H1 (cell line): ENCODE measurements around the gene CORO2B. TPM values are rescaled to one million over a fixed set of nuclear protein-coding genes. Genes with fewer than 3 reads are reported as not detected.
A peak's percentile ranks its signal among the peaks of the same experiment; 100 is the strongest.

Experiments used
- CTCF ChIA-PET: fragments of 300-600 bp; sonication (Branson Sonifier 250); formaldehyde crosslinking; loops from one replicate; lab custom pipeline; 2021; ENCODE audit not compliant: partially characterized antibody; lab: Charles Lee
- POLR2A ChIA-PET: fragments of 300-600 bp; sonication (Branson Sonifier 250); formaldehyde crosslinking; loops from one replicate; lab custom pipeline; 2021; ENCODE audit warnings: inconsistent platforms; ENCODE audit not compliant: partially characterized antibody; lab: Charles Lee
- DNase-seq, 2 experiments: peaks; one replicate each; pipeline versions ENCODE4 v3.0.0 to v3.0.0-alpha.2; 2010 to 2022; ENCODE audit warnings: low spot score in 2 of 2, low read depth in 1 of 2, mixed read lengths in 1 of 2
- FAIRE-seq: peaks from 2 replicates; lab custom pipeline; 2011; peaks lifted over from hg19 to GRCh38; lab: Jason Lieb, UNC
- H2AFZ ChIP-seq: 2 replicates; pipeline ENCODE4 v1.8.1; 2012; ENCODE audit warnings: low read length, inconsistent platforms
- H2AK5ac ChIP-seq: 2 replicates; pipeline ENCODE4 v1.6.1; 2013; ENCODE audit warnings: low read depth, low read length
- H2BK120ac ChIP-seq: replicated peaks from 2 replicates; pipeline ENCODE3; 2013; ENCODE audit warnings: low read depth, low read length, inconsistent platforms
- H2BK12ac ChIP-seq: 2 replicates; pipeline ENCODE4 v1.6.1; 2013; ENCODE audit warnings: low read depth, low read length
- H2BK15ac ChIP-seq: 2 replicates; pipeline ENCODE4 v1.6.1; 2013; ENCODE audit warnings: low read length
- H2BK20ac ChIP-seq: 2 replicates; pipeline ENCODE4 v1.6.1; 2013; ENCODE audit warnings: low read length
- H2BK5ac ChIP-seq: 2 replicates; pipeline ENCODE4 v1.6.1; 2013; ENCODE audit warnings: low read depth, low read length
- H3K14ac ChIP-seq: 2 replicates; pipeline ENCODE4 v1.6.1; 2013; ENCODE audit warnings: inconsistent platforms; ENCODE audit not compliant: insufficient read length
- H3K18ac ChIP-seq: 2 replicates; pipeline ENCODE4 v1.6.1; 2013; ENCODE audit warnings: low read length; ENCODE audit errors: extremely low read depth
- H3K23ac ChIP-seq: 2 replicates; pipeline ENCODE4 v1.6.1; 2013; ENCODE audit warnings: inconsistent platforms; ENCODE audit not compliant: insufficient read length
- H3K23me2 ChIP-seq: 2 replicates; pipeline ENCODE4 v1.6.1; 2013; ENCODE audit warnings: low read depth, low read length
- H3K27ac ChIP-seq: 2 replicates; pipeline ENCODE4 v1.6.1; 2011; ENCODE audit warnings: low read depth, low read length, inconsistent platforms
- H3K27me3 ChIP-seq, 4 experiments: replicated peaks in 1 of 4; 1 replicate in 1 of 4; 2 replicates in 3 of 4; pipeline versions ENCODE4 v1.6.1 to v1.8.1; 2011 to 2013; ENCODE audit warnings: low read length in 3 of 4, mild to moderate bottlenecking in 3 of 4, inconsistent platforms in 2 of 4, mixed read lengths in 2 of 4, moderate library complexity in 1 of 4; ENCODE audit not compliant: control insufficient read depth in 3 of 4, insufficient read depth in 3 of 4; ENCODE audit errors: extremely low read depth in 1 of 4
- H3K36me3 ChIP-seq, 4 experiments: 2 replicates each; pipeline versions ENCODE4 v1.6.1 to v1.8.1; 2011 to 2013; ENCODE audit warnings: mild to moderate bottlenecking in 4 of 4, low read length in 3 of 4, moderate library complexity in 2 of 4, control low read depth in 1 of 4, inconsistent platforms in 1 of 4; ENCODE audit not compliant: insufficient read depth in 4 of 4, control insufficient read depth in 2 of 4
- H3K4ac ChIP-seq: replicated peaks from 2 replicates; pipeline ENCODE3; 2013; ENCODE audit warnings: low read length, low read depth, mixed read lengths, inconsistent platforms; ENCODE audit not compliant: insufficient read length
- H3K4me1 ChIP-seq, 4 experiments: replicated peaks in 1 of 4; 1 replicate in 1 of 4; 2 replicates in 3 of 4; pipeline versions ENCODE4 v1.6.1 to v1.8.1; 2011 to 2013; ENCODE audit warnings: low read length in 3 of 4, inconsistent platforms in 2 of 4, mixed read lengths in 1 of 4; ENCODE audit not compliant: insufficient read depth in 4 of 4, control insufficient read depth in 3 of 4
- H3K4me2 ChIP-seq, 2 experiments: 2 replicates each; pipeline versions ENCODE4 v1.6.1 to v1.8.1; 2011 to 2013; ENCODE audit warnings: low read depth in 2 of 2, low read length in 2 of 2, control low read depth in 1 of 2, inconsistent platforms in 1 of 2, mild to moderate bottlenecking in 1 of 2; ENCODE audit not compliant: insufficient read depth in 1 of 2
- H3K4me3 ChIP-seq, 4 experiments: fragments of 200-600, 300-600 bp in 1 of 4; sonication (generic), shearing (Covaris generic), sonication (Bioruptor Twin) in 1 of 4; 2 replicates each; pipeline versions ENCODE4 v1.5.1 to v1.8.1; 2011 to 2016; ENCODE audit warnings: low read length in 4 of 4, low read depth in 3 of 4, control low read depth in 2 of 4, inconsistent platforms in 2 of 4, mild to moderate bottlenecking in 2 of 4, mixed read lengths in 1 of 4, moderate library complexity in 1 of 4; ENCODE audit not compliant: insufficient read depth in 2 of 4; ENCODE audit errors: extremely low read depth in 1 of 4
- H3K56ac ChIP-seq: replicated peaks from 2 replicates; pipeline ENCODE3; 2013; ENCODE audit warnings: low read depth, mild to moderate bottlenecking, mixed read lengths, low read length, inconsistent platforms; ENCODE audit not compliant: insufficient read length
- H3K79me1 ChIP-seq: 2 replicates; pipeline ENCODE4 v1.6.1; 2013; ENCODE audit warnings: low read depth, low read length, control low read depth
- H3K79me2 ChIP-seq, 2 experiments: 2 replicates each; pipeline versions ENCODE4 v1.6.1 to v1.8.1; 2012 to 2013; ENCODE audit warnings: low read length in 2 of 2, mild to moderate bottlenecking in 2 of 2, inconsistent platforms in 1 of 2; ENCODE audit not compliant: insufficient read depth in 2 of 2, control insufficient read depth in 1 of 2
- H3K9ac ChIP-seq, 4 experiments: replicated peaks in 1 of 4; 1 replicate in 1 of 4; 2 replicates in 3 of 4; pipeline versions ENCODE4 v1.6.1 to v1.8.1; 2011 to 2013; ENCODE audit warnings: low read depth in 3 of 4, low read length in 3 of 4, control low read depth in 2 of 4, mild to moderate bottlenecking in 2 of 4, moderate library complexity in 2 of 4, inconsistent platforms in 1 of 4; ENCODE audit errors: extremely low read depth in 1 of 4
- H3K9me3 ChIP-seq, 2 experiments: 2 replicates each; pipeline versions ENCODE4 v1.6.1 to v1.8.1; 2012 to 2013; ENCODE audit warnings: mild to moderate bottlenecking in 2 of 2, moderate library complexity in 2 of 2, control low read depth in 1 of 2, inconsistent platforms in 1 of 2, low read depth in 1 of 2, low read length in 1 of 2, mixed read lengths in 1 of 2; ENCODE audit not compliant: insufficient read depth in 2 of 2
- H4K20me1 ChIP-seq, 2 experiments: replicated peaks in 1 of 2; 2 replicates each; pipeline versions ENCODE3 to v1.8.1; 2011 to 2013; ENCODE audit warnings: inconsistent platforms in 2 of 2, low read length in 2 of 2, mild to moderate bottlenecking in 1 of 2; ENCODE audit not compliant: insufficient read depth in 2 of 2, control insufficient read depth in 1 of 2
- H4K5ac ChIP-seq: 2 replicates; pipeline ENCODE4 v1.6.1; 2013; ENCODE audit warnings: low read length, low read depth, mixed read lengths, inconsistent platforms; ENCODE audit not compliant: insufficient read length
- H4K8ac ChIP-seq: 2 replicates; pipeline ENCODE4 v1.8.0; 2013; ENCODE audit warnings: mild to moderate bottlenecking, moderate library complexity, low read length, inconsistent platforms; ENCODE audit not compliant: insufficient read depth; ENCODE audit errors: extremely low read depth
- H4K91ac ChIP-seq: replicated peaks from 2 replicates; pipeline ENCODE3; 2013; ENCODE audit warnings: low read length, mixed read lengths, inconsistent platforms; ENCODE audit not compliant: insufficient read length
- ASH2L ChIP-seq: fragments of 200-600, 300-600 bp; sonication (generic); IDR thresholded peaks from one replicate; pipeline ENCODE4 v1.7.1; 2017; ENCODE audit warnings: low read length
- ATF3 ChIP-seq: IDR thresholded peaks from 2 replicates; pipeline ENCODE4 v1.6.1; 2011; ENCODE audit warnings: low read depth, mild to moderate bottlenecking, low read length; ENCODE audit not compliant: insufficient read depth
- BCL11A ChIP-seq, 2 experiments: IDR thresholded peaks; one replicate each; pipeline ENCODE4 v1.6.1; 2011; ENCODE audit warnings: low read depth in 2 of 2, low read length in 2 of 2, mild to moderate bottlenecking in 2 of 2
- CBX8 ChIP-seq: fragments of 300-800, 300-1000 bp; sonication (generic); IDR thresholded peaks from 2 replicates; pipeline ENCODE4 v1.7.1; 2016; ENCODE audit warnings: low read depth, low read length, borderline replicate concordance
- CHD1 ChIP-seq: IDR thresholded peaks from 2 replicates; pipeline ENCODE4 v1.6.1; 2012; ENCODE audit warnings: low read depth, low read length, improper control_type of control experiment
- CREB1 ChIP-seq: IDR thresholded peaks from 2 replicates; pipeline ENCODE4 v1.6.1; 2012; ENCODE audit warnings: inconsistent platforms
- FOSL1 ChIP-seq: IDR thresholded peaks from 2 replicates; pipeline ENCODE4 v1.6.1; 2011; ENCODE audit warnings: mild to moderate bottlenecking, low read depth, low read length, moderate library complexity; ENCODE audit not compliant: insufficient read depth
- GABPA ChIP-seq: IDR thresholded peaks from 2 replicates; pipeline ENCODE4 v1.6.1; 2011; ENCODE audit warnings: mild to moderate bottlenecking, low read length, moderate library complexity, borderline replicate concordance; ENCODE audit not compliant: insufficient read depth
- KDM4A ChIP-seq: IDR thresholded peaks from one replicate; pipeline ENCODE4 v1.7.1; 2012; ENCODE audit warnings: low read depth, mild to moderate bottlenecking, moderate library complexity, low read length, inconsistent platforms; ENCODE audit not compliant: severe bottlenecking
- KDM5A ChIP-seq: fragments of 200-600 bp; IDR thresholded peaks from 2 replicates; pipeline ENCODE4 v1.7.1; 2012; ENCODE audit warnings: mild to moderate bottlenecking, low read length, inconsistent platforms, mixed read lengths
- PHF8 ChIP-seq: fragments of 200-600 bp; sonication (generic); conservative IDR thresholded peaks from 2 replicates; pipeline ENCODE4 v1.7.1; 2012; ENCODE audit warnings: low read depth, mild to moderate bottlenecking, inconsistent platforms, low read length, moderate library complexity
- POU5F1 ChIP-seq: IDR thresholded peaks from 2 replicates; pipeline ENCODE4 v1.6.1; 2011; ENCODE audit warnings: low read depth, mild to moderate bottlenecking, low read length, moderate library complexity
- SIX5 ChIP-seq: IDR thresholded peaks from 2 replicates; pipeline ENCODE4 v1.6.1; 2011; ENCODE audit warnings: mild to moderate bottlenecking, low read depth, low read length
- TBP ChIP-seq: IDR thresholded peaks from 2 replicates; pipeline ENCODE4 v1.6.1; 2011; ENCODE audit warnings: low read depth, low read length, improper control_type of control experiment
- ZNF274 ChIP-seq: IDR thresholded peaks from 2 replicates; pipeline ENCODE4 v1.7.0; 2012; ENCODE audit warnings: low read length, borderline replicate concordance; ENCODE audit errors: extremely low read depth
- WGBS, 2 experiments: shearing (Covaris generic) in 1 of 2; methylation state at CpG; one replicate each; pipeline versions ENCODE4 v1.1.6 to v1.1.7; 2013 to 2015; ENCODE audit warnings: low lambda C conversion rate in 2 of 2, mixed read lengths in 2 of 2, inconsistent platforms in 1 of 2, low coverage in 1 of 2, missing lambda C conversion rate in 1 of 2; ENCODE audit not compliant: insufficient replicate concordance in 2 of 2, insufficient coverage in 1 of 2, insufficient read length in 1 of 2; ENCODE audit errors: extremely low coverage in 1 of 2, missing lambda C conversion rate in 1 of 2; 5-methylcytosine and 5-hydroxymethylcytosine counted together
- polyA plus RNA-seq, 7 experiments: library from polyadenylated mRNA; depleted of rRNA in 3 of 7; stranded (reverse) in 5 of 7; unstranded in 2 of 7; fragments of >200 nt in 5 of 7; fragments of 200-250 nt in 2 of 7; gene quantifications; 1 replicate in 5 of 7; 2 replicates in 1 of 7; 4 replicates in 1 of 7; pipeline versions ENCODE4 v1.2.1 to v1.2.3, GENCODE V29; 2011 to 2013; ENCODE audit warnings: missing spikeins in 2 of 7, mixed read lengths in 2 of 7
- total RNA-seq: library from RNA; stranded (reverse); fragmentation: NEBNext Ultra II Directional; extraction: Animal tissue kit (Norgen Biotek cat#: 25700); gene quantifications from 2 replicates; pipeline ENCODE4 v1.2.1, GENCODE V29; 2021

CORO2B gene
- total and polyA plus RNA-seq, 2 of the 8 experiments (the other 6 are each of a cell fraction or from before 2014, with no cell fraction given) = 3.4 to 6.7 TPM

- Histone ChIP-seq H3K4me1 (peaks cover 7 to 17% (median 9%) of the 10 kb centered on the region in 4 experiments), H3K27me3 (no peaks in the 10 kb centered on the region), H3K23me2 (no peaks in the 10 kb centered on the region), H2BK5ac (no peak overlapping the region), H3K4ac (no peak overlapping the region), H3K23ac (no peak overlapping the region), H4K91ac (no peak overlapping the region), H2BK12ac (0 out of 2 replicates have a peak overlapping the region, but pooled peaks have one; percentile 42), H2AK5ac (no peak overlapping the region), H2BK15ac (no peak overlapping the region), H4K8ac (no peak overlapping the region), H3K9ac (no peak overlapping the region), H3K56ac (no peak overlapping the region), H3K27ac (no peak overlapping the region), H3K4me3 (no peak overlapping the region), H3K36me3 (no peaks in the 10 kb centered on the region; a peak in 1 of 8 replicates), H3K79me2 (no peaks in the 10 kb centered on the region), H3K4me2 (no peak overlapping the region), H2BK120ac (no peak overlapping the region), H3K9me3 (no peaks in the 10 kb centered on the region), H4K5ac (no peak overlapping the region), H2AFZ (no peak overlapping the region), H3K14ac (no peak overlapping the region), H4K20me1 (no peaks in the 10 kb centered on the region), H3K18ac (no peak overlapping the region), H2BK20ac (no peak overlapping the region), H3K79me1 (no peaks in the 10 kb centered on the region)
- DNase-seq (no peak), FAIRE-seq (no peak)
- POLR2A ChIA-PET = interaction anchor here (0.6 kb wide), 1 partner anchor 24 kb away, joined by 3 read pairs; no protein-coding TSS in a partner anchor
- CTCF ChIA-PET = interaction anchor here (0.5 to 2.8 kb wide), 9 partner anchors 10 to 212 kb away, joined by 3 to 10 read pairs (median 4); no protein-coding TSS in a partner anchor
- WGBS, 2 experiments = 83% methylated on average over 2 of the region's 2 CpGs; no CpG with 5 or more reads in 1 of the 2 experiments
- TF ChIP-seq GABPA (no peak), POU5F1 (no peak), ASH2L (no peak), CREB1 (no peak), ATF3 (no peak), CBX8 (no peak), TBP (no peak), ZNF274 (no peak), SIX5 (no peak), CHD1 (no peak), KDM5A (no peak), BCL11A (IDR thresholded peaks at IDR 0.05; ENCODE audit: low read depth in 2 of 2, low read length in 2 of 2) (no peak), PHF8 (no peak), KDM4A (no peak), FOSL1 (no peak)
Measured at GRCh38 chr15:68617001-68617400, 38.2 kb downstream of the CORO2B start.
